Activated naive CD4-positive, alpha-beta T cell treated with anti-CD3 and anti-CD28 coated beads for 36 hours (primary cell): ENCODE data around the gene C3AR1. TPM values are rescaled to one million over a fixed set of nuclear protein-coding genes. Genes with fewer than 3 reads are reported as not detected.
A peak's percentile ranks its signal among the peaks of the same experiment; 100 is the strongest.
"Not testable (repeated sequence)": the region's sequence is repeated elsewhere in the genome, so short reads cannot be mapped to it uniquely, and the experiment has no call there.

ENCODE experiments used
- CTCF ChIA-PET: fragments of 350-600 bp; sonication (Branson Sonifier 250); formaldehyde crosslinking; loops from one replicate; lab custom pipeline; 2021; ENCODE audit warnings: antibody characterized with exemption; lab: Charles Lee
- DNase-seq: peaks from one replicate; pipeline ENCODE4 v3.0.0-alpha.2; 2020
- H3K27ac Mint-ChIP-seq: one replicate; pipeline ENCODE4 v1.8.0; 2021; ENCODE audit warnings: mild to moderate bottlenecking, mixed read lengths
- H3K27me3 Mint-ChIP-seq: one replicate; pipeline ENCODE4 v1.8.0; 2021; ENCODE audit warnings: low read depth, mixed read lengths
- H3K36me3 Mint-ChIP-seq: one replicate; pipeline ENCODE4 v1.8.0; 2021; ENCODE audit warnings: low read depth, mixed read lengths
- H3K4me1 Mint-ChIP-seq: one replicate; pipeline ENCODE4 v1.8.0; 2021; ENCODE audit warnings: low read depth, mixed read lengths
- H3K4me3 Mint-ChIP-seq: one replicate; pipeline ENCODE4 v1.8.0; 2021; ENCODE audit warnings: mild to moderate bottlenecking, moderate library complexity, mixed read lengths
- H3K9me3 Mint-ChIP-seq: one replicate; pipeline ENCODE4 v1.8.0; 2021; ENCODE audit warnings: mixed read lengths
- intact Hi-C: fragments of 100-400 bp; cut with micrococcal nuclease; formaldehyde crosslinking; loops from one replicate; pipeline ENCODE4 v1.15.1; 2023
- total RNA-seq, 2 experiments: library from RNA; stranded (reverse); gene quantifications; one replicate each; pipeline ENCODE4 v1.2.3, GENCODE V29; 2021

C3AR1 gene
- under 1 TPM; 0.21 to 0.25 TPM for total RNA-seq

DNA sequence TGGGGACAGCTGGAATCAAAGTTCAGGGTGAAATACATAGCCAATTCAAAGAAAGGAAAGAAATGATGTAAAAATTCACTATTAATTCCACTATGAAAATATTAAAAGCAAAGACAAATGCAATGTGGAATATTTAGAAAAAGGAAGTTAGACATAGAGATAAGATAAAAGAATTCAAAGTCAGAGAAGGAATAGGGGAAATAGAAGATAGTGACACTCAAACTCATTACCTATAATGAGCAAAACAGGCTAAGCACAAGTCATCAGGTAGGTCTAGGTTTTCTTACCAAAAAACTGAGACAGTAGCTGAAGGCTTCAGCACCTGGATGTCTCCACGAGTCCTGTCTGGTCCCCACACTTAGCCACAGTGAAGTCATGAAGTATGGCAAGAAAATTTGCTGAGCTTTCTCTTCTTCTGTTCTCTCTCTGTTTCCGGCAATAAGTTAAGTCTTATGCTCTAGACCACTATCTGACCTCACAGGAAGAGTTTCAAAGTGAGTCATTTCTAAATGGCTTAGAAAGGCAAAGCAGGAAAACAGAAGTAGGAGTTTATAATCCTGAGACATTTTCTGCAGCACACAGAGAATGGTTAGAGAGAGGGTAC lies at the start of gene C3AR1:
C3AR1 (minus strand) TSS at position 369 of the 604 bp plus-strand sequence. CDS start 6,174 bp downstream, outside the sequence.
- Mint-ChIP-seq H3K27ac (peak within 1 kb of the TSS; percentile 63), H3K9me3 (no peaks in the 10 kb centered on the region), H3K27me3 (no peaks in the 10 kb centered on the region), H3K4me3 (peak within 1 kb of the TSS; percentile 22), H3K4me1 (peaks cover 26% of the 10 kb centered on the region), H3K36me3 (no peaks in the 10 kb centered on the region)
- DNase-seq, result peak; percentile 44
- CTCF ChIA-PET, result interaction anchor here (1.1 to 2.0 kb wide), 5 partner anchors 8 to 23 kb away, joined by 4 to 17 read pairs (median 4); no protein-coding TSS in a partner anchor
- intact Hi-C loops, result loop anchor here (5.0 kb wide), 1 partner anchor 581 kb away; no protein-coding TSS in a partner anchor

DNA sequence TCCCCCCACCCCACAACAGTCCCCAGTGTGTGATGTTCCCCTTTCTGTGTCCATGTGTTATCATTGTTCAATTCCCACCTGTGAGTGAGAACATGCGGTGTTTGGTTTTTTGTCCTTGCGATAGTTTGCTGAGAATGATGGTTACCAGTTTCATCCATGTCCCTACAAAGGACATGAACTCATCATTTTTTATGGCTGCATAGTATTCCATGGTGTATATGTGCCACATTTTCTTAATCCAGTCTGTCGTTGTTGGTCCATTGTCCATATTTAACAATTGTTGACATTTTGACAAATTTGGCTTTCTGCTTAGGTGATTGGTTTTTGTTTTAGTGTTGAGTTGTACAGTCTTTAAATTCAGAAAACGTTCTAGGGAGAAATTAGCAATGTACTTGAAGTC lies 47.0 kb upstream of the C3AR1 start:
- H3K4me1 Mint-ChIP-seq, H3K36me3 Mint-ChIP-seq, H3K4me3 Mint-ChIP-seq, H3K27me3 Mint-ChIP-seq, DNase-seq, intact Hi-C loops, H3K9me3 Mint-ChIP-seq, H3K27ac Mint-ChIP-seq: not testable (repeated sequence)
- CTCF ChIA-PET, result interaction anchor here (1.3 kb wide), 1 partner anchor 118 kb away, joined by 3 read pairs; no protein-coding TSS in a partner anchor

DNA sequence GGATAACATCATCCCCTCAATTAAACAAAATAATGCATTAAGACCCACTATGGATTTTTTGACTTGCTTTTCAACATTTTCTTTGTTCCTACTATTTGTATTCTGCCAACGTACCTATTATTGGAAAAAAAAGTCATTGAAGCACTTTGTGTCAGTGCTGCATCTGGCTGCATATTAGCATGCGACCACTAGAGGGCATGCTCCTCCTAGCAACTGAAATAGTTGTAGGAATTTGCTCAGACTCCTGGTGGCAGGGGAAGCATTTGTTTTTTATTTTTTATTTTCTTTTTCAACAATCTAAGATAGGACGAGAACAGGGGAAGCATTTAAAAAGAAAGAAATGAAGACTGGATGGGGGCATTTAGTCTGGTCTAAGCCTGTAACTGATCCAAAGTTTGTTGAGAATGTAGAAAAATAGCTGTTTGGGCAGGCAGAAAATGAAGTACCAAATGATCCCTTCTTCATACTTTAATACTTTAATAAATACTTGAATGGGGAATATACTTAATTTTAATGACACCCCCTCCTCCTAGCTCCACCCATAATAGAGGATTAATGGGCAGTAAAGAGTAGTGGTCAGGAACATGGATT lies 42.7 kb upstream of the C3AR1 start:
- Mint-ChIP-seq H3K4me3 (no peak overlapping the region), H3K27ac (no peak overlapping the region)

DNA sequence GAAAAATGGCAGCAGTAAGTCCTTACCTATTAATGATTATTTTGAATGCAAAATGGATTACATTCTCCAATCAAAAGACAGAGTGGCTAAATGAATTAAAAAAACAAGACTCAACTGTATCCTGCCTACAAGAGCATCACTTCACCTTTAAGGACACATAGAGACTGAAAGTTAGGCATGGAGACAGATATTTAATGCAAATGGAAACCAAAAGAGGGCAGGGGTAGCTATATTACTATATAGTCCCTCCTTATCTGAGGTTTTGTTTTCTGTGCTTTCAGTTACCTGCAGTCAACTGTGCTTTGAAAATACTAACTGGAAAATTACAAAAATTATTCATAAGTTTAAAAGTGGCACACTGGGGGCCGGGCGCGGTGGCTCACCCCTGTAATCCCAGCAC lies 33.1 kb upstream of the C3AR1 start:
- Mint-ChIP-seq H3K27me3 (no peaks in the 10 kb centered on the region), H3K36me3 (peaks cover 36% of the 10 kb centered on the region)

More for the DNA sequence above, 42.7 kb upstream of the C3AR1 start:
- Mint-ChIP-seq H3K4me1 (no peaks in the 10 kb centered on the region), H3K9me3 (no peaks in the 10 kb centered on the region), H3K27me3 (no peaks in the 10 kb centered on the region), H3K36me3 (peaks cover 16% of the 10 kb centered on the region)
- peak; percentile 92 for DNase-seq
- CTCF ChIA-PET, result interaction anchor here (0.7 to 3.9 kb wide), 15 partner anchors 11 to 129 kb away, joined by 3 to 37 read pairs (median 4); no protein-coding TSS in a partner anchor
- intact Hi-C loops, result loop anchor here (1.0 kb wide), 3 partner anchors 71 to 128 kb away; no protein-coding TSS in a partner anchor

DNA sequence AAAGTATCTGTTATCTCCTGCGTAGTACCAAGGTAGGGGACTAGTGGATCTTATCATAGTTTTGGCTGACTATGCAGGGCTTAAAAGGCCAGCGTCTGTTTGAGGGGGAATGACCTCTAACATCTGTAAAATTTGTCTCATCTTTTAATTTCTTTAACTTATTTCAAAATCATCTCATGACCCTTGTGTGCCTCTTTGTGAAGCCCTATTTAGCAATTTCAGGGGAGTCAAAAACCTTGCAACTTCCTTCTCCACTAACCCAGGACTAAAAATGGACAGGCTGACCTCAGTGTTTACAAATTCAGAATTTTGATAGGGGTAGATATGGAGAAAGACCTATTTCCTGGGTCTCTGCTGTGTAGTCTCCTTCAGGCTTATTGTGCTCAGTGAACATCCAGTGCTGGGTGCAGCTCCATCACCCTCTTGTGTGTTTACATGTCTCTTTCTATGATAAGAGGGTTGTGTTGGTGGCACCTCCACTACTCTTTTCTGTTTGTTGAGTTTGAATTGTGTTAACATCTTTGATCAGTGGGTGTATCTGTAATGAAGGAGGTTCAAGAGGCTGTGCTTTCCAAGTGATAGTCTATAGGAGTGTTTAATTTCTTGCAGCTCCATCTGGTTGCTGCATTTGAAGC lies 30.2 kb upstream of the C3AR1 start:
- CTCF ChIA-PET, result interaction anchor here (0.7 kb wide), 2 partner anchors 97 to 141 kb away, joined by 3 read pairs; no protein-coding TSS in a partner anchor
- no peak for DNase-seq
- Mint-ChIP-seq H3K36me3 (peaks cover 52% of the 10 kb centered on the region), H3K9me3 (no peaks in the 10 kb centered on the region), H3K27me3 (no peaks in the 10 kb centered on the region), H3K27ac (no peak overlapping the region), H3K4me1 (peaks cover 6% of the 10 kb centered on the region), H3K4me3 (no peak overlapping the region)
- intact Hi-C loops, result no loop called here

More for the DNA sequence above, 33.1 kb upstream of the C3AR1 start:
- DNase-seq, result no peak
- peaks cover 6% of the 10 kb centered on the region for H3K4me1 Mint-ChIP-seq
- H3K27ac Mint-ChIP-seq, result peak overlapping the region; percentile 39
- no peak overlapping the region for H3K4me3 Mint-ChIP-seq
- intact Hi-C loops, result no loop called here
- no peaks in the 10 kb centered on the region for H3K9me3 Mint-ChIP-seq
- CTCF ChIA-PET, result no interaction called here

DNA sequence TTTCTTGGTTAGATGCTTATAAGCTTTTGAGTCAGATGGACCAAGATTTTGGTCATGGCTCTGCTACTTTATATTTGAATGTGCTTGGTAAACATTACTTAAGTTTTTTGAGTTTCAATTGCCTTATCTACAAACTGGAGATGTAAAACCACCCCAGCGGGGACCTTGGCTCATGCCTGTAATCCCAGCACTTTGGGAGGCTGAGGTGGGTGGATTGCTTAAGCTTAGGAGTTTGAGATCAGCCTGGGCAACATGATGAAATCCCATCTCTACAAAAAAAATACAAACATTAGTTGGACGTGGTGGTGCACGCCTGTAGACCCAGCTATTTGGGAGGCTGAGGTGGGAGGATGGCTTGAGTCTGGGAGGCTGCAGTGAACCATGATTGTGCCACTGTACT lies 27.1 kb upstream of the C3AR1 start:
- H3K27me3 Mint-ChIP-seq, result no peaks in the 10 kb centered on the region
- CTCF ChIA-PET, result interaction anchor here (0.8 kb wide), 1 partner anchor 100 kb away, joined by 3 read pairs; no protein-coding TSS in a partner anchor
- intact Hi-C loops, result no loop called here
- peaks cover 58% of the 10 kb centered on the region for H3K36me3 Mint-ChIP-seq
- no peaks in the 10 kb centered on the region for H3K9me3 Mint-ChIP-seq
- H3K27ac Mint-ChIP-seq, result no peak overlapping the region
- no peak overlapping the region for H3K4me3 Mint-ChIP-seq
- peaks cover 7% of the 10 kb centered on the region for H3K4me1 Mint-ChIP-seq
- DNase-seq, result no peak

DNA sequence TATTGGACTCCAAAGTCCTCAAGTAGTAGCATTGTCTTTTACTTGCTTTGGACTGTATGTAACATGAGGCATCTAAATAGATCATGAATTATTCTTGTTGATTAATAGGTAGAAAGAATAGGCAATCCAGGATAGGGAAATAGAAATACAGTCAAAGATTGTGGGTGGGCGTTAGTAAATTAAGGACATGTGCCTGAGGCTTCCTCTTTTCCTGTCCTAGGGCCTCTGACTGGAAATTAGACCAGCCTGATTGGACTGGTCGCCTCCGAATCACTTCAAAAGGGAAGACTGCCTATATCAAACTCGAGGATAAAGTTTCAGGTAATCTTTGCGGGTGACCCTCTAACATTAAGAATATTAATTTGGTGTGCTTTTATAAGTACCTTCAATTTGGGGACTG lies 23.6 kb upstream of the C3AR1 start:
- H3K4me3 Mint-ChIP-seq, result no peak overlapping the region
- no peaks in the 10 kb centered on the region for H3K9me3 Mint-ChIP-seq
- CTCF ChIA-PET, result no interaction called here
- peaks cover 47% of the 10 kb centered on the region for H3K36me3 Mint-ChIP-seq
- intact Hi-C loops, result loop anchor here (10.0 kb wide), 1 partner anchor 1135 kb away; the partner anchor contains the start of gene PTPN6
- no peak for DNase-seq
- no peak overlapping the region for H3K27ac Mint-ChIP-seq
- no peaks in the 10 kb centered on the region for H3K27me3 Mint-ChIP-seq
- H3K4me1 Mint-ChIP-seq, result peaks cover 34% of the 10 kb centered on the region

DNA sequence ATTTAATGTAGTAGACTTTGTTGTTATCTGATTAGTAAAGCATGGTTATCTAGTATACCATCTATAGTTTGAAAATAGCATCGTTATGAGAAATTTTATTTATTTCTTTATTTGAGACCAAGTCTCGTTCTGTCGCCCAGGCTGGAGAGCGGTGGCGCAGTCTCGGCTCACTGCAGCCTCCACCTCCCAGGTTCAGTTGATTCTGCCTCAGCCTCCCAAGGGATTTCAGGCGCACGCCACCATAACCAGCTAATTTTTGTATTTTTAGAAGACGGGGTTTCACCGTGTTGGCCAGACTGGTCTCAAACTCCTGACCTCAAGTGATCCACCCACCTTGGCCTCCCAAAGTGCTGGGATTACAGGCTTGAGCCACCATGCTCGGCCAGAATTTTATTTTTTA lies 23.1 kb upstream of the C3AR1 start:
- H3K36me3 Mint-ChIP-seq, result peaks cover 48% of the 10 kb centered on the region
- not testable (repeated sequence) for DNase-seq, H3K9me3 Mint-ChIP-seq, H3K27me3 Mint-ChIP-seq, H3K4me3 Mint-ChIP-seq
- peak overlapping the region; percentile 89 for H3K27ac Mint-ChIP-seq
- intact Hi-C loops, result loop anchor here (10.0 kb wide), 1 partner anchor 1134 kb away; the partner anchor contains the start of gene PTPN6
- CTCF ChIA-PET, result interaction anchor here (1.5 kb wide), 1 partner anchor 142 kb away, joined by 3 read pairs; no protein-coding TSS in a partner anchor
- peaks cover 39% of the 10 kb centered on the region for H3K4me1 Mint-ChIP-seq

DNA sequence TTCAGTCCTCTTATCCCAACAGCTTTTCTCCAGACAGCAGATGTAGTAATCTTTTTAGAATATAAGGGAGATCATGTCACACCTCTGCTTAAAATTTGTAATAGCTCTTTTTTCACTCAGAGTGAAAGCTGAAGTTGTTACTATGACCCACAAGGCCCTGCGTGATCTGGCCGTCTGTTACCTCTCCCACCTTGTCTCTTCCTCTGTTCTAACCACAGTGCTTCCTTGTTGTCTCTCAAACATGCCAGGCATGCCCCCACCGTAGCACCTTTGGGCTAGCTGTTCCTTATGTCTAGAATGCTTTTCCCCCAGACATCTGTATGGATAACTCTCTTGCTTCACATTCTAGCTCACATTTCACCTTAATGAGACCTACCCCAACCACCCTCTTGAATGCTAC lies 22.4 kb upstream of the C3AR1 start:
- Mint-ChIP-seq H3K27me3 (no peaks in the 10 kb centered on the region), H3K36me3 (peaks cover 51% of the 10 kb centered on the region), H3K9me3 (no peaks in the 10 kb centered on the region), H3K27ac (peak overlapping the region; percentile 89), H3K4me1 (peaks cover 46% of the 10 kb centered on the region), H3K4me3 (peak overlapping the region; percentile 55)
- intact Hi-C loops, result loop anchor here (10.0 kb wide), 1 partner anchor 1134 kb away; the partner anchor contains the start of gene PTPN6
- peak; percentile 71 for DNase-seq
- CTCF ChIA-PET, result interaction anchor here (0.6 to 1.5 kb wide), 6 partner anchors 15 to 143 kb away, joined by 3 to 5 read pairs (median 3); no protein-coding TSS in a partner anchor

DNA sequence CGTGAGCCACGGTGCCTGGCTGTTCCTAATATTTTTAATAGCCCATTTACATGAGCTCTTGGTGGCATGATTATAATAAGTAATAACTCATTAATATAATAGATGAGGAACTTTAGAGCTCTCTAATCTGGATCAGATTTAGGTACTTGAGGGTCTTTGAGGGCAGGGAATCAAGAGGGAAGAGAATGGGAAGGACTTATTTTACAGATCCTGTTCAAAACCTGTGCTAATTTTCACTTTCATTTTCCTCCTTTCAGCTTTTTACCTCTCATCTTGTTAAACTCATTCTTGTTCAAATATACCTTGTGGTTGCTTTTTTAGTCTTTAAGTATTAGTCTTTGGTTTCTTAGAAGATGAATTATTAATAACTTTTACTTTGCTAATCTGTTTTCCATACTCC lies 21.5 kb upstream of the C3AR1 start:
- peaks cover 50% of the 10 kb centered on the region for H3K4me1 Mint-ChIP-seq
- no peaks in the 10 kb centered on the region for H3K9me3 Mint-ChIP-seq
- CTCF ChIA-PET, result interaction anchor here (0.9 to 1.5 kb wide), 8 partner anchors 9 to 144 kb away, joined by 3 to 6 read pairs (median 4); no protein-coding TSS in a partner anchor
- H3K4me3 Mint-ChIP-seq, result peak overlapping the region; percentile 55
- H3K27ac Mint-ChIP-seq, result peak overlapping the region; percentile 89
- H3K27me3 Mint-ChIP-seq, result no peaks in the 10 kb centered on the region
- intact Hi-C loops, result loop anchor here (10.0 kb wide), 1 partner anchor 1133 kb away; the partner anchor contains the start of gene PTPN6
- peaks cover 44% of the 10 kb centered on the region for H3K36me3 Mint-ChIP-seq
- no peak for DNase-seq

DNA sequence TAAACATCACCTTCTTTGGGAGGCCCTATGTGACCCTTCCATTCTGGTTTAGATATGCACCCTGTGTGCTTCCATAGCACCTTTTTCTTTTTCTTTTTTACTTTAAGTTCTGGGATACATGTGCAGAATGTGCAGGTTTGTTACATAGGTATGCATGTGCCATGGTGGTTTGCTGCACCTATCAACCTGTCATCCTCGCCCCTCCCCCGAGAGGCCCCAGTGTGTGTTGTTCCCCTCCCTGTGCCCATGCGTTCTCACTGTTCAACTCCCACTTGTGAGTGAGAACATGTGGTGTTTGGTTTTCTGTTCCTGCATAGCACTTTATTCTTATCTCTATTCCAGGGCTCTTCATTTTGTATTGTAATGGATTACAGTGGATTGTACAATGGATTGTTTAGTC lies 18.2 kb upstream of the C3AR1 start:
- CTCF ChIA-PET, result not testable (repeated sequence)
- intact Hi-C loops, result loop anchor here (5.0 to 10.0 kb wide), 2 partner anchors 892 to 1130 kb away; partner anchors contain the start of gene PTPN6

DNA sequence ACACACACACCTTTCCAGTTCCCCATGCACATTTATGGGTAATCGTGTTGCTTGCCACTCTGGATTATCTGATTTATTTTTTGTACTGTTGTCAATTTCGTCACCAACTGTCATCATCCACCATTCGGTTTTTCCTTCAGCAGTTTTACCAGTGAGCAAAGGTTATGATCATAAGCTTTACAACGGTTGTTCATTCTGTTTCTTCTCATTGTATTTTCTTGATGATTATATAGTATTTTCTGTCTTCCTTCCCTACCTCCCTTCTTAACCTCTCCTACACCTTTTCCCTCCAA lies 16.6 kb upstream of the C3AR1 start:
- CTCF ChIA-PET, result interaction anchor here (1.2 kb wide), 1 partner anchor 37 kb away, joined by 5 read pairs; no protein-coding TSS in a partner anchor
- H3K9me3 Mint-ChIP-seq, result no peaks in the 10 kb centered on the region
- no peak for DNase-seq
- peaks cover 17% of the 10 kb centered on the region for H3K36me3 Mint-ChIP-seq
- peaks cover 69% of the 10 kb centered on the region for H3K4me1 Mint-ChIP-seq
- intact Hi-C loops, result loop anchor here (1.0 to 10.0 kb wide), 8 partner anchors 50 to 1128 kb away; partner anchors contain the start of genes FOXJ2, PTPN6 and SLC2A3
- no peaks in the 10 kb centered on the region for H3K27me3 Mint-ChIP-seq
- H3K27ac Mint-ChIP-seq, result peak overlapping the region; percentile 93
- H3K4me3 Mint-ChIP-seq, result peak overlapping the region; percentile 98

More for the DNA sequence above, 18.2 kb upstream of the C3AR1 start:
- H3K9me3 Mint-ChIP-seq, H3K27me3 Mint-ChIP-seq: not testable (repeated sequence)
- DNase-seq, result peak; percentile 56
- H3K36me3 Mint-ChIP-seq, result peaks cover 23% of the 10 kb centered on the region
- peak overlapping the region; percentile 98 for H3K4me3 Mint-ChIP-seq
- H3K4me1 Mint-ChIP-seq, result peaks cover 68% of the 10 kb centered on the region
- peak overlapping the region; percentile 93 for H3K27ac Mint-ChIP-seq
